Measurements from ENCODE around the gene CAPZB.

DNA sequence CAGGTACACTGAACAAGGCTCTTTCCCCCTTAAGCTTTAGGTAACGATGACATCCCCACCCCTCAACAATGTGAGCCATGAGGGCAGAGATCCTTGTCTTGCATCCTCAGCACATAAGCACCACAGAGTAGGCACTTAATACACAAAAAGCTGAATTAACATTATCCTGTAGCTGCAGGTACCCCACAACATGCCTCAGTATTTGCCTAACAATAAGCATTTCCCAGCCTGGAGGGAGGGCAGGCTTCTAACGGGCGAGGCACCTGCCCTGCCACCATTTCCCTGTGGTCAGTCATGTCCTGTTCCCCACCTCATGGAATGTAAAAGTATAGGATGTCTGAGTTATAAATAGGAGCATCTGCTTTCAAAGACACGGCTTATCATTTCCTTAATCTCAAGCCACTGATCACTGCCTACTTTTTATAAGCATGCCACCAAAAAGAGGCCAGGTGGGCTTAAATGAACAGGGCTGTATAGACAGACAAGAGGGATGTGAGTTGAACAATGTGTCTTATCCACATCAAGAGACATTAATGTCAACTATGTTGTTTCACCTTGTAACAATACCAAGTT is 3.4 kb downstream of the CAPZB start:
- TF ChIP-seq POLR2AphosphoS5 (IDR thresholded peaks at IDR 0.05; ENCODE audit: borderline replicate concordance, low read depth, low read length) (no peak), EZH2 (IDR thresholded peaks at IDR 0.05) (no peak), FOXP2 (optimal IDR thresholded peaks at IDR 0.05; ENCODE audit: control extremely low read depth, extremely low read length, insufficient read depth) (no peak)

All from SK-N-MC (cell line).